Measurements from ENCODE around the gene SMDT1.
"Not testable (repeated sequence)": the region's sequence is repeated elsewhere in the genome, so short reads cannot be mapped to it uniquely, and the experiment has no call there.

The SMDT1 gene

DNA sequence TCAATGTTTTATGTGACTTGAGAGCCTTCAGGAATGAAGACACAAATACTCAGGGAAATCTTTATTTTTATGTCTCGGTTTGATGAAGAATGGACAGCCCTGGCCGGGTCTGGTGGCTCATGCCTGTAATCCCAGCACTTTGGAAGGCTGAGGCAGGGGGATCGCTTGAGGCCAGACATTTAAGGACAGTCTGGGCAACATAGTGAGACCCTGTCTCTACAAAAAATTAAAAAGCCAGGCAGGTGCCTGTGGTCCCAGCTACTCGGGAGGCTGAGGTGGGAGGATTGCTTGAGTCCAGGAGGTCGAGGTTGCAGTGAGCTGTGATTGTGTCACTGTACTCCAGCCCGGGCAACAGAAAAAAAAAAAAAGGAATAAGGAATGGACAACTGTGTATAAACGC lies 8.0 kb upstream of the SMDT1 start:
- not testable (repeated sequence) for DNase-seq

DNA sequence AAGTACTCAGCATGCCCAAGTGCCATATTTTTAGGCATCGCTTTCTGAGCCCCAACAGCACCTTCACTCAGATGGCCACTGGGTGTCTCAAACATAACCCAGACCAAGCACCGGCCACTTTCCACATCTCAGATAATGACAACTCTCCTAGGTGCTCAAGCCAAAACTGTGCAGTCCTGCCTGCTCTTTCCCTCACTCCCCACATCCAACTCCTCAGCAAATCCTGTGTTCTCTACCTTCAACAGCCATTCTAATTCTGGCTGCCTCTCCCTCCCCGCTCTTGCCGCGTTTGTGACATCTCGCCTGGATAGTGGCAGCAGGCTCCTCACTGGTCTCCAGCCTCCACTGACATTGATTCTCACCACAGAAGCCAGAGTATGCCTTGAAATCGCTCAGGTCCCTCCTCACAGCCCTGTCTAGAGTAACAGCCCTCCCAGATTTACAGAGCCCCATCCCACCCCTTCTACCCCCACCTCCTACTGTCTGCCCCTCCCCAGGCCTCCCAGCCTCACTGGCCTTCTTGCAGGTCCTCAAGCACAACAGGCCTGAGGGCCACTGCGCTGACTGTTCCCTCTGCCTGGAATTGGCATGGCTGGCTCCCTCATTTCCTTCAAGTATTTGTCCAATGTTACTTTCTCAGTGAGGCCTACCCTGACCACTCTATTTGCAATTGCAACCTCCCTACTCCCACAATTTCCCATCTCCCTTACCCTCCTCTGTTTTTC lies 6.7 kb upstream of the SMDT1 start:
- DNase-seq: no peak

DNA sequence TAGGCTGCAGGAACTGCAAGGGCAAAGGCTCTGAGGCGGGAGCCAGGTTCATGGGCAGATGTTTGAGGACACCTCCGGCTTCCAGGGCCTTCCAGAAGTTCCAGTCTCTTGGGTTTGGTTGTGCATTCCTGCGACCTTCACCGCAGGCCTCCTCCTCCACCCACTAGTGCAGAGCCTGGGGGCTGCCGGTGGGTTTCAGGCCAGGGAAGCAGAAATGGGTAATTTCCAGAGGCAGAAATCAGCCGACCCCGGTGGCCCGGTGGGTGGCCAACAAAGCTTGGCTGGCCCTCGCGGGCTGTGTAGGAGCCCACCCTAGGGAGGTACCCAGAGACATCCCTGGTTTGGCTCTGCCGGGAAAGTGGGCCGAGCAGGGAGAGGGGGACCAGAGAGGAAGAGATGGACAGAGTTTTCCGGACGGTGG lies 5.9 kb upstream of the SMDT1 start:
- DNase-seq: no peak

DNA sequence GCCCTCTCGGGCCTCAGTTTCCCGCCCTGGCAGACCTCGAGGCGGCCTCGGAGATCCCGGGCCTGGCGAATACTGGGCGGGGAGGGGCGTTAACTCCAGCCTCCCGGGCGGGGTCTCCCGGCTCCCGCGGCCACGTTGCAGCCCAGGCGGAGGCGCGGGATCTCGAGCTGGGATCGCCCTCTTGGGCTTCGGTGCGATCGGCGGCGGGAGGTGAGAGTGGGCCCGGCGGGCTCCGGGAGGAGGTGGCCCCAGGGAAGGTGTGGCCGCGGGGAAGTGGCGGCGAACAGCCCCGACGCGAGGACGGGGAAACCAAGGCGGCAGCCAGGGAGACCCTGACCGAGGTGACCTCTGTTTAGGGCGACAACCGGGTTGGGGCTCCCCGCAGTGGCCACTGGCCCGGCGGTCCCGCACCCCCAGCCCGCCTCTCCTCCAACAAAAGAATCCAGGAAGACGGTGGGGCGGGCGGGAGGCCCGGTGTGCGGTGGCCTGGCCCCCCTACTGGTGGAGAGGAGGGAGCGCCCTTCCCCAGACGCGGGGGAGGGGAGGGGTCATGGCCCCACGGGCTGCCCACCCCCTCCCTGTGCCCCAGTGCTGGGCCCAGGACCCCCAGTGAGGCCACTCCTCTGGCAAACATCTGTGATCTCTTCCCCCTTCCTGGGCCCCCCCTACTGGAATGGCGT lies 5.2 kb upstream of the SMDT1 start, which contains the start of gene PHETA2:
Gene PHETA2 (plus strand): TSS at position 117 of the 680 bp plus-strand sequence. CDS start 3,046 bp downstream, outside the sequence.
- DNase-seq: peak; percentile 81

DNA sequence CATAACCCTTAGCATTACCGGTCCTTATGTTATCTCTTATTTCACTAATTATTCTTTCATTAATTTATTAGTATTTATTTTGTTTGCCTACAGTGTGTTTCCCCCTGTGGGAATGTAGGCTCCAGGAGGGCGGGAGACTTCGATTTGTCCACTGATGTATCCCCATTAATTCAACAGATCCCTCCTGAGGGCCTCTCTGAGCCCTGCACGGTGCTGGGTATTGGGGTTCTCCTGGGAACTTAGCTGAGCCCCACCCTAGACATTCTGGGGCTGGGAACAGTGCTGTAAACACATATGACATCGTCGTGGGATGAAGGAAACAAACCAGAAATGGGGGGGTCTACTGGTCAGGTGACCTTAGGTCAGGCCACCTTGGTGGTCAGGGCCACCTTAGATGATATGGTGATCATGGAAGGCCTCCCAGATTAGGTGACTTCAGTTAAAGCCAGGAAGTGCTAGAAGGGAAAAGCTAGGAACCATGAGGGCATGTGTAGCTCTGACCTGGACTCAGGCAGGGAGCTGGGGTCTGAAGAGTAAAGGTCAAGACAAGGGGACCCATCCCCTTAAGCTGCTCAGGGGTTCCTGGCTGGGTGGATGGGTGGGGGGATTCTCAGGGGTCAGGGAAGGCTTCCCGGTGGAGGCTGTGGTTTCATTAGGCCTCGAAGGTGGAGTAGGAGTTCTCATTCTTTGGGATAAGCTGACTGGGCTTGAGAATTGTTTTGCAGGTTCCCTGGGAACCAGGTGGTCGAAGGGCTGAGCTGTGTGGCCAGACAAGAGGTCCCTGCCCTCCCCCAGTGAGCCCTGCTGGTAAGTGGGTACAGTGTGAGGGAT lies 4.4 kb upstream of the SMDT1 start:
- DNase-seq: no peak

DNA sequence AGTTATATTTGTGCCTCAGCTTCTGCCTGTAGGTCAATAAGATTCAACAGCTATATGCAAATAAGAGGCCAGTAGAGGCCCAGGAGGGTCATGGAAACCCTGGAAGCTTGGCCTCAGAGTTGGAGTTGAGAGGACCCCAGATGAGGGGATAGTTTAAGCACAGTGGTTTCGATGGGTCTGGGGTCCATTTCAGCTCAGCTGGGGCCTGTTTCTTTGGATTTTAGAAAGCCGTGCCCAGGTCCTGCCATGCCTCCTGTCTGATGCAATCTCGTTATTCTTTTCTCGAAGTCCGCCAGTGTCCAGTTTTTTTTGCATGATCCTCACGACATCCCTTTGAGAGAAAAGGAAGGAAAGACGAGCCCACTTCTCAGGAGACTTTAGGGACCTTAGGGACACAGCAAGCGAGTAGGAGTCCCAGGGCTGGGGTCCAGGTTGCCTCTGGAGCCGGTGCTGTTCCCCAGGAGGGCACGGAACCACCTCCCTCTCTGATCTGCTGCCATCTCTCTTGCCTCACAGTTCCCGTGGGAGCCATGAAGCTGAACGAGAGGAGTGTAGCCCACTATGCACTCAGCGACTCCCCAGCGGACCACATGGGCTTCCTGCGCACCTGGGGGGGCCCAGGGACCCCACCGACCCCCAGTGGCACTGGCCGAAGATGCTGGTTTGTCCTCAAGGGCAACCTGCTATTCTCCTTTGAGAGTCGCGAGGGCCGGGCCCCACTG lies 2.6 kb upstream of the SMDT1 start:
- no peak for DNase-seq

DNA sequence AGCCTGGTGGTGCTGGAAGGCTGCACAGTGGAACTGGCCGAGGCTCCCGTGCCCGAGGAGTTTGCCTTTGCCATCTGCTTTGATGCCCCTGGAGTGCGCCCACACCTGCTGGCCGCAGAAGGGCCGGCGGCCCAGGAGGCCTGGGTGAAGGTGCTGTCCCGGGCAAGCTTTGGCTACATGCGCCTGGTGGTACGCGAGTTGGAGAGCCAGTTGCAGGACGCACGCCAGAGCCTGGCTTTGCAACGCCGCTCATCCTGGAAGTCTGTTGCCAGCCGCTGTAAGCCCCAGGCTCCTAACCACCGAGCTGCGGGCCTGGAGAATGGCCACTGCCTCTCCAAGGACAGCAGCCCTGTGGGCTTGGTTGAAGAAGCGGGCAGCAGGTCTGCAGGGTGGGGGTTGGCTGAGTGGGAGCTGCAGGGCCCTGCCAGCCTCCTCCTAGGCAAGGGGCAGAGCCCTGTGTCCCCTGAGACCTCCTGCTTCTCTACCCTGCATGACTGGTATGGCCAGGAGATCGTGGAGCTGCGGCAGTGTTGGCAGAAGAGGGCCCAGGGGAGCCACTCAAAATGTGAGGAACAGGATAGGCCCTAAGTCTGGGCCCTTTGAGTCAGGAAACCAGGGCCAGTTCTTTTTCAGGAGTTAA lies 1.9 kb upstream of the SMDT1 start:
- no peak for DNase-seq

DNA sequence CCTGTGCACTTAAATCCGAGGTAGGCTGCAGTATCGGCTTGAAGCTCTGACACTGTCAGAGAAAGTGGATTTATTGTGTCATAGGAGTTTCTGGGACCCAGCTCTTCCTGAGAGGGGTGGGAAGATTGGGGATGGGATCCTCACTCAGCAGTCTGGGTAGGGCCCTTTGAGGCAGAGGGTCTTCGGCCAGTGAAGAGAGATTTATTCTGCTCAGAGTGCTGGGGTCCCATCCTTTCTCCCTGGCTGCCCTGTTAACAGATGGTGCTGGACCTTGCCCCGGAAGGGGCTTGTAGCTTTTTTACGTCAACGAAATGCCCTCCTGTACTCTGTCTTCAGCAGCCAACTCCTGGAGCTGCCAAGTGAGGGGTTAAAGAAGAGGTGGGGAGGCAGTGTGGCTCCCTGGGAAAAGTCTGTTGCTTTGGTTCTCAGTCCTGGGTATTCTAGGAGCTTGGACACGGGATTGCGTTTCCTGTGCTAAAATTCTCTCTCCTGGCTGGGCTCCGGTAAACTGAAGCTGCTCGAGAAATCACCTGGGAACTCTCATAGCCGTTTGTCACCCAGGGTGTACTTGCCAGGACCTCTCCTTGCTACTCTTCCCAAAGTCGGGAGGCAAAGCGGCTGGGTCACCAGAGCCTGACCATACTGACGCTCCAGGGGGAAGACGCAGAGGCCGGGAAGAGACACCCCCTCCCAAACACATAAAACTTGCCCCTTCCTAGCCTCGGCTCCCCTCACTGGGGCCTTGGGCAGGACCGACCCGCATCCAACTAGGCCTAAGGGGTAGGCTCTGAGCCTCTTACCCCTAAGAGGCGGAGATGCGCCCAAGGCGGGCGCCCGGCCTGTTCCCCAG lies 806 bp upstream of the SMDT1 start:
- DNase-seq: no peak

DNA sequence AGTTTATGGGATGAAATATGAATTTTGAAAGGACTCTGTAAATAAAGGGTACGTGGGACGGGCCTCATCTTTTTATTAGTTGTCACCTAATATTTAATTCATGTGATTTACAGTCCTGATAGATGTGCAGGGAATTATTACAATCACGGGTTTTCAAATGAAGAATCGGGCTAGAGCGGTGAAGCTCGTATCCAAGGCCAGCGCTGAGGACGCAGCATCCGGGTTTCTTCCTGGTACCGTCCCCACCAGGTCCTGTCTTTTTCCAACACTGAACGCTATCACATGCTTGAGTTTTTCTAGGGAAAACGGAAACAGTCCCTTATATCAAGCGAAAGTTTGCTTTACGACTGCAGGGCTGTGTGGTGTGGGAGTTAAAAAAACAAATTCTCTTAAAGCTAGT lies 787 bp downstream of the SMDT1 start:
- peak; percentile 51 for DNase-seq

DNA sequence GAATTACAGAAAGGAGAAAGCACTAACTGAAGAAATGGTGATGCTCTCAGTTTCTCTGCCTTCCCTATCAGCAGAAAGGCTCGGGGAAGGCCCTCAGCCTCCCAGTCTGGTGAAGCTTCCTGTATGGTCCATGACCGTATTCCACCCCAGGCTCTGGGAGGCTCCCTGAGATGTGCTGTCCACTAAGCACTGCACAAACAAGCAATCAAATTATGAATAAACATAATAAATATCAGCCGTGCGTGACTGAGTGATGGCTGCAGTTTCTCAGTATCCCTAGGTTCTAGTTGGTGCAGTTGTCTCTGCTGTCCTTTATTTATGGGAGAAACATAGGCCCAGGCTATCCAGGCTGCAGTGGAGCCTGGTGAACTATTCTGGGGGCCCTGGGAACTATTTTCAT lies 3.6 kb downstream of the SMDT1 start:
- no peak for DNase-seq

DNA sequence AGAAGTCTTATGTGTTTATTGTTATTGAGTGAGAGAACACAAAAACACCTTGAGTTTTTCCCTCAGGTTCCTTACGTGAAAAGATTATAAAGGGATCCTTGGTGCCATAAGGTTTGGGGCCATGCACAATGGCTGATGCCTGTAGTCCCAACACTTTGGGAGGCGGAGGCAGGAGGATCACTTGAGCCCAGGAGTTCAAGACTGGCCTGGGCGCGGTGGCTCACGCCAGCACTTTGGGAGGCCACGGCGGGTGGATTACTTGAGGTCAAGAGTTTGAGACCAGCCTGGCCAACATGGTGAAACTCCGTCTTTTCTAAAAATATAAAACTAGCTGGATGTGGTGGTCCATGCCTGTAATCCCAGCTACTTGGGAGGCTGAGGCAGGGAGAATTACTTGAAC lies 5.4 kb downstream of the SMDT1 start:
- DNase-seq: no peak

DNA sequence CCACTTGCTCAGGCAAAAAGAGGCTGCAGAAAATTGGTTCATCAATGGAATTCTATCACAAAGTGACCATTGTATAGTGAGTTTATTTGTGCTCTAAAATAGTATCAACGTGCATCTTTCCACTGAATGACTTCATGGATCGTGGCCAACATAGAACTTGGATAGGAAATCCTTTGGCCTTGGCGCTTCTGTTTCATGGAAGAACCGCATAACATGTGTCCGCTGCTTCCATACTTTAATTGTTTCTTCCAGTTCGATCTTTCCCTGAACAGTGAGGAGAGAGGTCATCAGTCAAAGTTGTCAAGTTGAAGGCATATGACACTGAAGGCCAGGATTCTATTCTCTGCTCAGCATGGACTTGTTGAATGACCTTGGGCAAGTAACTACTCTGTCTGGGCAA lies 6.6 kb downstream of the SMDT1 start:
- no peak for DNase-seq

DNA sequence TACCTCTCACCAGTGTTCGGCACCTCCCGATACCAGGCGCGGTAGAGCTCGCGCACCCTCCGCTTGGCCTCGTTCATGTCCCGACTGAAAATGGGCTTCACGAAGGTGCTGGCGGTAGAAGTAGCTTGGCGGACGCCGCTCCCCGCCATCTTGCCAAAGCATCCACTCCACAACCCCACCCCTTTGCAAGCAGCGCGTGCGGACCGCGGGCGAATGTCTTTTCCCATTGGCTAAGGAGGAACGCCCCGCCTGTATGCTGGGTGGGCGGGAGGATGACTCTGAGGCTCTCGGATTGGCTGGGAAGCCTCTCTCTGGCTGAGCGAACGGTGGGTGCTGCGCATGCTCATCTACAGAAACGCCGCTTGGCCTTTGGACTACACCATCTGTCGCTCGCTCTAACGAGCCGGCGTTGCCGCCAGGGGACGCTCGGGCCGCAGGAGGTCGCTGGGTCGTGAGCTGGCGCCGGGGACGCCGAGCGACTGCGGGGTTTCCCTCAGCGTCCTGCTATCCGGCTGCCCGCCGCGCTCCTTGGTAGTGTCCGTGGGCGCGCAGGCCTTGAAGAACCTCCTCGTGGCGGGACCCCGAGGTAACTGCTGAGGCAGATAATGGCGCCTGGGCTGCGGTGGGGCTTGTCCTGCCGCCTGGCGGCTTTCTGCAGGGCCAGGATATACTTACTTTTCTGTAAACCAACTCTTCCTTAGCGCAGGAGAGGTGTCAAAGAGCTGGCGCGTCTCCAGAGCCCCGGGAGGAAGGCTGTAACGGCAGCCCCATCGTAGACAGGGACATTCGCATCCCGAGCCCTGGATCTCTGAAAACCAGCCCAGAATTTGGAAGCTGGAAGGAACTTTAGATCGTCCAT lies 11.3 kb downstream of the SMDT1 start, which contains the start of gene NDUFA6:
Gene NDUFA6 (minus strand): TSS at position 177 of the 859 bp plus-strand sequence. CDS start 28 bp downstream, at position 149.
- peak; percentile 99 for DNase-seq

DNA sequence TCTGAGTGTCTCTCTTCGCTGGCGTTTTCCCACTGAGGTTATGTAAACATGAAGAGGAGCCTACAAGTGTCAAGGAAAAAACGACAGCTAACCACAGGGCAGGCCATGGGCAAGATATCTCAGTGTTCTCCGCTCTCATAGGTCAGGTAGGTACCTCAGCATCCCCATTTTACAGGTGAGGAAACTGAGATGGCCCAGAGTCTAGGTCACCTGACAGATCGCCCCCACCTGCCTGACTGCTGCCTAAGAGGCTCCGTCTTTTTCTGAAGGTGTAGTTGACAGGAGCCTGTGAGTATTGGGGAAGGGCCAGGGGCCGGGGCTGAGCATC lies 11.9 kb downstream of the SMDT1 start:
- DNase-seq: no peak

DNA sequence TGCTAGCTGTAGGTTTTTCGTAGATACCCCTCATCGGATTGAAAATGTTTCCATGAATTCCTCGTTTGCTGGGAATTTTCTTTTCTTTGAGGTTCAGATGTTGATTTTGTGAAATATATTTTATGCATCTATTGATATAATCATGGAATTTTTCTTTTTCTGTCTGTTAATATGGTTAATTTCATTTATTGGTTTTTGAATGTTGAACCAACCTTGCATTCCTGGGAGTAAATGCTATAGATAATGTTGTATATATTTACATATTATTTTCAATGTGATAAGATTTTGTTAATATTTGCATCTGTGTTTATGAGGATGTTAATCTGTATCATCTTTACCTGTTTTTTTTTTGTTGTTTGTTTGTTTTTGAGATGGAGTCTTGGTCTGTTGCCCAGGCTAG lies 21.7 kb downstream of the SMDT1 start:
- DNase-seq: no peak

DNA sequence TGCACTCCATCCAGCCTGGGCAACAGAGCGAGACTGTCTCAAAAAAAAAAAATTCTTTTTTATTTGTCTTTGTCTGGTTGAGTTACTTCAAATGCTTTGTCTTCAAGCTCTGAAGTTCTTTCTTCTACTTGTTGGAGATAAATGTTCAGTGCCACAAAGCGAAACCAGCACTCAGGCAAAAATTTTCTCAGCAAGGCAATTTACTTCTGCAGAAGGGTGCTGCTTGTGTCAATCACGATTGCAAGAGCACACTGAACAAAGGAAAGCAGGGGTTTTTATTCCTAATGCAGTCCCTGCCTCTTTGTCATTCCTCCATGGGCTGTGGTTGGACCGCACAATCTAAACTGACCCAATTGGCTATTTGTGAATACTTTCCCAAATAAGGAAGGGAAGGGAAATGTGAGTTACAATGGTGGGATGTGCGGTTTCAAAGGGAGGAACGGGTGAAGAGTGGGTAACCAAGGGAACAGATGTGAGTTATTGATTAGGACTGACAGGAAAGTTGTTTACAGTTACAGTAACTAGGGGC lies 24.9 kb downstream of the SMDT1 start:
- not testable (repeated sequence) for DNase-seq

DNA sequence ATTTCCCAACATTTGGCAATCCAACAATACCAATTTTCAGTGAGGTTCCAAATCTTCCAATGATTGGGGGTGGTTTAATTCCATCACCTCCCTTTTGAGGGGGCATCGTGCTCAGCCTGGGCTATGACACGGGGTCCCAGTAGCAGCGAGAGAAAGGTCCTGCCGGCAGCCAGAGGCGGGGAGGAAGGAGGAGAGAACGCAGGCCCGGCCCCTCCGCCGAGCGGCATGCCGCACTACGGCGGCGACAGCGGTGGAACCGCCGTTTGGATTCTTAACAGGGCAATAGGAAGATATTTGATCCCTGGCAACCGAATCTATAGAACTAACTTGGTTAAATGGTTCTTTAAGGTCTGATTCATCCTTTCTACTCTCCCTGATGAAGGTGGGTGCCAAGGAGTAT lies 29.3 kb downstream of the SMDT1 start:
- DNase-seq: no peak

DNA sequence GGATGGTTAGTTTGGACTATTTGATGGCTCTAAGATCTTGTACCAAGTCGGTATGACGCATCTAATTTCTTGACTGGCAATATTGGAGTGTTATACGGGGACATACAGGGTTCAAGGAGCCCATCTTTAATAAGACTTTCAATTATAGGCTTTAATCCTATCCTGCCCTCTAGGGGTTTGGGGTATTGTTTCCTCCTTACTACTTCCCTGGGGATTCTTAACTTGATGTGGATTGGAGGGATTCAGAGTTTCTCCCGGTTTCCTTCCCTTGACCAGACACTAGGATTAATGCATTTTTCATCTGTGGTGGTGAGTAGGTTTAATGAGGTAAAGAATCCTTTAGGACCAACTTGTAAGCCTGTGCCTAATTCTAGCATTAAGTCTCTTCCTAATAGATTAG lies 32.3 kb downstream of the SMDT1 start:
- no peak for DNase-seq

DNA sequence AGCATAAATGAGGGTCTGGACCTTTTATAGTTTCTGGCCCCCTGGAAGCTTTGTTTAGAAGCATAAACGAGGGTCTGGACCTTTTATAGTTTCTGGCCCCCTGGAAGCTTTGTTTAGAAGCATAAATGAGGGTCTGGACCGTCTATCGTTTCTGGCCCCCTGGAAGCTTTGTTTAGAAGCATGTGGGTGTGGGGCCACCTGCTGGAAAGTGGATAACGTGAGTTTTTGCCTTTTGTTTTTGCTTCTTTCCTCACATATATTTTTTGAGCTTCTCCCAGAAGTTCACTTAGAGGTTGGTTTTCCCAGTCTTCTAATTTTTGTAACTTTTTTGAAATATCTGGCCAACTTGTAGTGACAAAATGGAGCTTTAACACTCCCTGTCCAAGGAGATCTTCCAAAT lies 33.3 kb downstream of the SMDT1 start:
- not testable (repeated sequence) for DNase-seq

DNA sequence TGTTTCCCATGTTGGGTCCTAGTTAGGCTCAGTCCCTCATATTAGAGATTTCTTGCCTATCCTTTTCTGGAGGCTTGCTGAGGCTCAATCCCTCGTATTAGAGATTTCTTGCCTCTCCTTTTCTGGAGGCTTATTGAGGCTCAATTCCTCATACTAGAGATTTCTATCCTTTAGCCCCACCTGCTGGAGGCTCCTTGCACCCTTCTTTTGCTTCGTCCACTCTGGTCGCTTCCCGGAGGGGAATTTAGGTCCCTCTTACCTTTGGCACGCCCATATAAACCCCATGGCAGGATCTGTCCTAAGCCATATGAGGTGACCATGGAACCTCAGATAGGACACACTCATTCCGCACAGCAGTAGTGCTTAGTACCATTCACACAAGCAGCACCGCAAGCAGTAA lies 35.2 kb downstream of the SMDT1 start:
- no peak for DNase-seq

Measured in femur (tissue), 1 donor.